CD4-positive, CD25-positive, alpha-beta regulatory T cell (primary cell): Measurements from ENCODE around the gene NFX1. TPM values are rescaled to one million over a fixed set of nuclear protein-coding genes. Genes with fewer than 3 reads are reported as not detected.

Source experiments
- ATAC-seq, 2 donors: fragments of 150-1000 bp; cut with Tn5 transposase; one replicate each; pipeline ENCODE4 v1.10.0; 2021; ENCODE audit warnings: low read depth in 2 of 2, moderate number of reproducible peaks in 2 of 2, moderate library complexity in 1 of 2
- DNase-seq, 3 donors: peaks; one replicate each; pipeline versions ENCODE4 v3.0.0 to v3.0.0-alpha.2; 2012 to 2022; ENCODE audit warnings: mixed read lengths in 1 of 3
- H3K27ac ChIP-seq: one replicate; pipeline ENCODE4 v1.7.0; 2013; ENCODE audit warnings: mild to moderate bottlenecking, low read length; ENCODE audit not compliant: insufficient read depth, poor library complexity, severe bottlenecking
- H3K27me3 ChIP-seq: one replicate; pipeline ENCODE4 v1.7.0; 2013; ENCODE audit warnings: low read length; ENCODE audit not compliant: control insufficient read depth, insufficient read depth
- H3K36me3 ChIP-seq: one replicate; pipeline ENCODE4 v1.7.0; 2013; ENCODE audit warnings: mild to moderate bottlenecking, low read length, moderate library complexity; ENCODE audit not compliant: control insufficient read depth, insufficient read depth
- H3K4me1 ChIP-seq: 2 replicates; pipeline ENCODE4 v1.7.0; 2013; ENCODE audit warnings: mild to moderate bottlenecking, low read length; ENCODE audit not compliant: insufficient read depth, control insufficient read depth, poor library complexity, severe bottlenecking
- H3K4me3 ChIP-seq: one replicate; pipeline ENCODE4 v1.7.0; 2013; ENCODE audit warnings: low read depth, mild to moderate bottlenecking, low read length, moderate library complexity
- H3K9me3 ChIP-seq, 2 experiments: 1 replicate in 1 of 2; 2 replicates in 1 of 2; pipeline ENCODE4 v1.7.0; 2013; ENCODE audit warnings: low read length in 2 of 2, mild to moderate bottlenecking in 1 of 2, moderate library complexity in 1 of 2; ENCODE audit not compliant: control insufficient read depth in 2 of 2
- H3K27ac Mint-ChIP-seq, 3 donors: one replicate each; pipeline ENCODE4 v1.8.0; 2020 to 2022; ENCODE audit warnings: mild to moderate bottlenecking in 3 of 3, mixed read lengths in 3 of 3, moderate library complexity in 2 of 3
- H3K27me3 Mint-ChIP-seq: one replicate; pipeline ENCODE4 v1.8.0; 2022; ENCODE audit warnings: mild to moderate bottlenecking, mixed read lengths
- H3K36me3 Mint-ChIP-seq: one replicate; pipeline ENCODE4 v1.8.0; 2020; ENCODE audit warnings: mixed read lengths
- H3K4me1 Mint-ChIP-seq, 4 donors: one replicate each; pipeline ENCODE4 v1.8.0; 2020 to 2022; ENCODE audit warnings: mixed read lengths in 4 of 4, mild to moderate bottlenecking in 1 of 4
- H3K4me3 Mint-ChIP-seq, 4 donors: one replicate each; pipeline ENCODE4 v1.8.0; 2020 to 2022; ENCODE audit warnings: mild to moderate bottlenecking in 4 of 4, mixed read lengths in 4 of 4, moderate library complexity in 3 of 4
- H3K9me3 Mint-ChIP-seq, 7 donors: one replicate each; pipeline ENCODE4 v1.8.0; 2020 to 2022; ENCODE audit warnings: mixed read lengths in 7 of 7, mild to moderate bottlenecking in 3 of 7, moderate library complexity in 2 of 7
- polyA plus RNA-seq, 4 donors: library from polyadenylated mRNA; unstranded; fragments of 300-500 nt; fragmentation: Illumina TruSeq; gene quantifications; one replicate each; pipeline ENCODE4 v1.2.3, GENCODE V29; 2021
- total RNA-seq: library from RNA; stranded (reverse); gene quantifications from one replicate; pipeline ENCODE4 v1.2.3, GENCODE V29; 2022

The NFX1 gene
- total and polyA plus RNA-seq, 5 donors from 2014 or later, result 19.8 to 36.8 (median 28.9) TPM

DNA sequence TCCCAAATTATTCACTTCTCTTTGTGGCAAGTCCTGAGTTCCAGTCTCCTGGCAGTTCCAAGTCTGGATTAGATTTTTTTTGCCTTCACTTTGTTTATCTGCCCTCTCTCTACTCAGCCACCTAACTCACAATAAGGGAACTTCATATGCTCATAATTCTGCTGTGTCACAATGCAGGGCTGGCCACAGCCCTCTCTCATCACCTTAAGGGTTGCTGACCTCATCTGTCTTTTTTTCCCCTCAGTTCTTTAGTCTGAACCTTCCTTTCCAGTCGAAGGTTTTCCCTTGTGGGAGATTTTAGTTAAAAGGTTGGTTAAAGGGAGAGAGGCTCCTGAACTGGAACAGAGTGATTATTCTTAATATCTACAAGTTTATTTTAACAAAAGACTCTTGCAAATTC, 29.9 kb upstream of the NFX1 start:
- H3K36me3 ChIP-seq, result peaks cover 62% of the 10 kb centered on the region
- Mint-ChIP-seq H3K9me3 (peaks cover 0 to 2% (median 0%) of the 10 kb centered on the region in 7 donors), H3K27me3 (no peaks in the 10 kb centered on the region), H3K27ac (peak overlapping the region in 1 of 3 donors; percentile 80), H3K4me3 (no peak overlapping the region), H3K36me3 (peaks cover 29% of the 10 kb centered on the region), H3K4me1 (peaks cover 11 to 52% (median 30%) of the 10 kb centered on the region in 4 donors)
- H3K4me3 ChIP-seq, result no peak overlapping the region
- ATAC-seq (no peak), DNase-seq (no peak)
- no peaks in the 10 kb centered on the region for H3K27me3 ChIP-seq
- no peak overlapping the region for H3K27ac ChIP-seq
- H3K9me3 ChIP-seq, result no peaks in the 10 kb centered on the region
- peaks cover 16% of the 10 kb centered on the region for H3K4me1 ChIP-seq

DNA sequence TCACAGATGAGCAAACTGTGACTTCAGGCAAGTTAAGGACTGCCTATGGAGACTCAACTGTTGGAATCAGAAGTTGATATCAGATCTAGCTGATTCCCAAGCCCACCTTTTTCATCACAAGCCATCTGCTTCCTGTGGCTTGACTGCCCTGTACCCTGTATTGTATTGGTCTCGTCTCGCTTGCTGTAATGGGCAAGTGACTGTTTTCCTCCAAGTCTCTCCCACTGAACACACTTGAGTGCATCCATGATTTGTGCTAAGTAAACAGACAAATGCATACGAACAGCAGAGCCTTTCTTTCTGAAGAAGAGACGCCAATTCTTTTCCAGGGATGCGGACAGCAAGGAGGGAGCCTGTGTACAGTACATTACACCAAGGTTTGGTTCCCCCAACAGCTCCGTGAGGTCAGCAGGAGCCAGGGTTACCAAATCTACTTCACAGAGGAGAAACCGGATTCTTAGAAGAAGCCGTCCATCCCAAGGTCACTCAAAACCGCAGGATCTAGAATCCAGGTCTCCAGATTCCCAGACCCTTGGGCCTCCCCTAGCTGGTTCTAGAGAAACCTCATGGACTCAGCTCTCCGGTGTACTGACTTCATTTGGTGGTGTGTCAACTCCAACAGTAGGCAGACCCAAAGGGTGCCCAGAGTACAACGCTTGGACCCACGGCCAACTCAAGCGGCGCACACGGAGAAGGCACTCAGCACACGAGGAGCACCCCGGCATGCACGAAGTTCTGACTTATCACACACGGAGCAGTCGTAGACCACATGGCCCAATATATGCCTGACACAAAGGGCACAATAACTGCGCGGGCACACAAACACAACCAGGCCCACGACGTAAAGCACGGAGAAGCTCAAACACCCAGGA, 26.9 kb upstream of the NFX1 start:
- peaks cover 49% of the 10 kb centered on the region for H3K36me3 ChIP-seq
- peaks cover 20 to 78% (median 46%) of the 10 kb centered on the region in 4 donors for H3K4me1 Mint-ChIP-seq
- H3K9me3 Mint-ChIP-seq, result no peaks in the 10 kb centered on the region
- ATAC-seq (no peak), DNase-seq (peak in 1 of 3 donors; percentile 17)
- no peaks in the 10 kb centered on the region for H3K27me3 Mint-ChIP-seq
- H3K9me3 ChIP-seq, result no peaks in the 10 kb centered on the region
- H3K4me1 ChIP-seq, result peaks cover 37% of the 10 kb centered on the region
- peak overlapping the region; percentile 88 for H3K27ac ChIP-seq
- peak overlapping the region; percentile 93 to 99 (median 96) for H3K4me3 Mint-ChIP-seq
- peaks cover 26% of the 10 kb centered on the region for H3K36me3 Mint-ChIP-seq
- H3K27me3 ChIP-seq, result no peaks in the 10 kb centered on the region
- H3K4me3 ChIP-seq, result peak overlapping the region; percentile 93
- peak overlapping the region; percentile 88 to 96 (median 94) for H3K27ac Mint-ChIP-seq

DNA sequence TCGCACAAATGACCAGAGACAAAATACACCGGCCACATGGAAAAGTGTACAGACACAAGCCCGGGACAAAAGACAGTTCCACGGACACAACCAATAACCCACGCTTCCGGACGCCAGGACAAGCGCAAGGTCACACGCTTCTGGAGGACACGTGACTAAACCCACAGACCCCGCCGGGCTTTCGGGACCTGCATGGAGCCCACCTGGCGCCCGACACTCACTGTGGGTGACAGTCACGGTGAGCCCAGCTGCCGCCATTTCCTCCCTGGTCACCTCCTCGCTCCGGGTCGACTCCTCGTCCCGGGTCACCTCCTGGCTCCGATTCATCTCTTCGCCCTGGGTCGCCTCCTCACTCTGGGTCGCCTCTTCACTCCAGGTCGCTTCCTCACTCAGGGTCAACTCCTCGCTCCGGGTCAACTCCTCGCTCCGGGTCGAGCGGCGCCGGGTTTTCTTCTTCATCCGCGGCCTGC, 26.3 kb upstream of the NFX1 start:
- peaks cover 20 to 74% (median 43%) of the 10 kb centered on the region in 4 donors for H3K4me1 Mint-ChIP-seq
- no peaks in the 10 kb centered on the region for H3K27me3 ChIP-seq
- H3K27me3 Mint-ChIP-seq, result no peaks in the 10 kb centered on the region
- peaks cover 37% of the 10 kb centered on the region for H3K4me1 ChIP-seq
- H3K9me3 ChIP-seq, result no peaks in the 10 kb centered on the region
- peak overlapping the region; percentile 86 to 96 (median 94) for H3K27ac Mint-ChIP-seq
- peaks cover 26% of the 10 kb centered on the region for H3K36me3 Mint-ChIP-seq
- H3K36me3 ChIP-seq, result peaks cover 48% of the 10 kb centered on the region
- H3K27ac ChIP-seq, result peak overlapping the region; percentile 88
- peak overlapping the region; percentile 93 to 99 (median 96) for H3K4me3 Mint-ChIP-seq
- no peaks in the 10 kb centered on the region for H3K9me3 Mint-ChIP-seq
- DNase-seq (peak; percentile 23 to 60 (median 49)), ATAC-seq (no peak)
- peak overlapping the region; percentile 93 for H3K4me3 ChIP-seq

DNA sequence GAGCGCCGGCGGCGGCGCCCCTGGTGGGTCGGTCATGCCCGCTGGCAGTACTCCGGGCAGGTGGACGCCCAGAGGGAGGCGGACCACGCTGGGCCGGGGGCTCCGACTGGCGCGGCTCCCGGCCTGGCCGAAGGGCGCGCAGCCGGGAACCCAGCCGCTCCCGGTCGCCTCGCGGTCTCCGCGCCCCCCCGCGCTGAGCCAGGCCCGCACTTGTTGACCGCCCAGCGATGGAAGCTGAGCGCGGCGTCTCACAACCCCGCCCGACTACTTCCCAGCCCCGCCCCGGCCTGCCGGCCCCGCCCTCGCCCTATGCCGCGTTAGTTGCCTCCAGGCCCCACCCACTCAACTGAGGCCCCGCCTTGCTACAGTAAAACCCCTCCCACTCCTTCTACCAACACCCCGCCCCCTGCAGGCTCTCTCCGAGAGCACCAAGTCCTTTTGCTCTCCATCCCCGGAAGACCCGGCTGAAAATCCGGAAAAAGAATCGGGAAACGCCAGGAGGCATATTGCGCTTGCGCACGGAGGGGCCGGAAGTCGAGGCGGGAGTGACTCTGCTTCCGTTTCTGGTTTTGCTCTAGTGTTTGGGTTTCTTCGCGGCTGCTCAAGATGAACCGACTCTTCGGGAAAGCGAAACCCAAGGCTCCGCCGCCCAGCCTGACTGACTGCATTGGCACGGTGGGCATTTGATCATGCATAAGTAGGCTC, 25.7 kb upstream of the NFX1 start, which contains the start of the genes BAG1 and CHMP5:
Gene BAG1, minus strand, starts transcription at position 236 of the 705 bp plus-strand sequence.
Gene CHMP5, plus strand, starts transcription at position 577 of the 705 bp plus-strand sequence. Its CDS starts 30 bp downstream, at position 607.
- Histone ChIP-seq H3K27me3 (no peaks in the 10 kb centered on the region), H3K4me1 (peaks cover 37% of the 10 kb centered on the region), H3K36me3 (peaks cover 48% of the 10 kb centered on the region), H3K9me3 (no peaks in the 10 kb centered on the region), H3K27ac (peak within 1 kb of the TSS; percentile 88), H3K4me3 (peak within 1 kb of the TSS; percentile 93)
- peak; percentile 99 to 100 (median 100) for DNase-seq
- peak; percentile 92 to 94 for ATAC-seq
- Mint-ChIP-seq H3K9me3 (no peaks in the 10 kb centered on the region), H3K4me3 (peak within 1 kb of the TSS; percentile 93 to 99 (median 97)), H3K36me3 (peaks cover 25% of the 10 kb centered on the region), H3K27ac (peak within 1 kb of the TSS; percentile 94 to 99 (median 97)), H3K27me3 (no peaks in the 10 kb centered on the region), H3K4me1 (peaks cover 19 to 71% (median 42%) of the 10 kb centered on the region in 4 donors)

DNA sequence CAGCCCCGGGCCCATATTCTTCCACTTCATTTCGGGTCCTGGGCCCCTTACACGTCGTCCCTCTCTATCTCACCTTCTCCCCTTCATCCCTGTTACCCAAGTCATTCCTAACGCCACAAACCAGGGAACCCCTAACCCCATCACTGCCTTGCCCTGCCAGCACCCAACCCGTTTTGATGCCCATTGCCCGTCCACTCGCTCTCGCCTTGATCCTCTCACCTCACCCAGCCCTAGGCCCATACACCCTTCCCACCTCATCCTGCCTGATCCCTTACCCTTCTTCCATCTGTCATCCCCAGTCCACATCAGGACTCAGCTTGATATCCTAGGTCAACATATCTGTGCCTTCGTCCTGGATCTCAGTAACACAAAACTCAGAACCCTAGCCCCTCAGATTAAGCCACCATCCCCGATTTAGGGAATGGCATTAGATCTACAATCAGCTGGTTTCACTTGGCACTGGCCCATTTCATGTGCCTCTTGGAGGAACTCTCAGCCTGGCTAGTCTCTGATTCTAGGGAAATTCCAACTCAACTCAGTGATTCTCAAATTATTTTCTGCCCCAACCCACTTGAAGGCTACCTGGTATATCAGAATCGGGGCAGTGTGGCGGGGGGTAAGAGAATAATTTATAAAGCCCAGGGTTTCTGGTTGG, 25.0 kb upstream of the NFX1 start:
- Histone ChIP-seq H3K4me3 (peak overlapping the region; percentile 81), H3K27ac (peak overlapping the region; percentile 88), H3K9me3 (no peaks in the 10 kb centered on the region), H3K4me1 (peaks cover 37% of the 10 kb centered on the region), H3K36me3 (peaks cover 44% of the 10 kb centered on the region), H3K27me3 (no peaks in the 10 kb centered on the region)
- Mint-ChIP-seq H3K9me3 (no peaks in the 10 kb centered on the region), H3K4me1 (peaks cover 16 to 66% (median 37%) of the 10 kb centered on the region in 4 donors), H3K27me3 (no peaks in the 10 kb centered on the region), H3K4me3 (peak overlapping the region; percentile 90 to 97 (median 94)), H3K27ac (peak overlapping the region; percentile 94 to 99 (median 97)), H3K36me3 (peaks cover 23% of the 10 kb centered on the region)
- no peak for ATAC-seq
- peak in 1 of 3 donors; percentile 13 for DNase-seq

DNA sequence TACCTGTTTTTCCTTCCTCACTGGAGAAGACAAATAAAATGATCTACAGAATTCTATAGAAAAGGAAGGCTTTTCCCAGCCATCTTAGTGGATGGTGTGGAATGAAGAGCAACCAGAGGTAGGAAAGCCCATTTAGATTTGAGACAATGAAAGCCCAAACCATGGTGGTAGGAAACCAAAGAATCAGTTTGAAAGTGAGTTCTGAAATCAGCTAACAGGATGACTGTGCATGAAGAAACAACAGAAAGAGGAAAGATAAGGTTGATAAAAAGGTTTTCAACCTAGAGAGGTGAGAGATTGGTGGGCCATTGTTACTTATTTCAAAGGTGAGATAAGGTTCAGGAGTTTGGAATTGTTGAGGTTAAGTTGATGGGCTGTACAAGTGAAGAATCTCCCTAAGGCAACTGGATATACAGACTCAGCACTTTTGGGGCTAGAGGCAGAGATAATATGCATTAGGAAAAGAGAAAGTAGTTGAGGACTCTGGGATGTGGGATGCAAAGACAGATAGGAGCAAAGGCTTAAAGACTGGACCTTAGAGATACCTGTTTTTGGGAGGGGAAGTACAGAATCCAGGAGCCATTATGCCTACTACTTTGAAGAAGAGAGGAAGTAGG, 23.1 kb upstream of the NFX1 start:
- no peaks in the 10 kb centered on the region for H3K27me3 Mint-ChIP-seq
- H3K9me3 ChIP-seq, result no peaks in the 10 kb centered on the region
- peaks cover 48% of the 10 kb centered on the region for H3K36me3 ChIP-seq
- H3K9me3 Mint-ChIP-seq, result no peaks in the 10 kb centered on the region
- H3K27me3 ChIP-seq, result no peaks in the 10 kb centered on the region
- DNase-seq, result no peak
- H3K27ac Mint-ChIP-seq, result peak overlapping the region; percentile 0 to 94 (median 67)
- H3K4me1 ChIP-seq, result peaks cover 37% of the 10 kb centered on the region
- ATAC-seq, result no peak
- H3K4me1 Mint-ChIP-seq, result peaks cover 24 to 61% (median 39%) of the 10 kb centered on the region in 4 donors
- peak overlapping the region; percentile 28 for H3K4me3 ChIP-seq
- H3K36me3 Mint-ChIP-seq, result peaks cover 28% of the 10 kb centered on the region
- H3K27ac ChIP-seq, result peak overlapping the region; percentile 52
- peak overlapping the region in 2 of 4 donors; percentile 7 to 90 for H3K4me3 Mint-ChIP-seq

DNA sequence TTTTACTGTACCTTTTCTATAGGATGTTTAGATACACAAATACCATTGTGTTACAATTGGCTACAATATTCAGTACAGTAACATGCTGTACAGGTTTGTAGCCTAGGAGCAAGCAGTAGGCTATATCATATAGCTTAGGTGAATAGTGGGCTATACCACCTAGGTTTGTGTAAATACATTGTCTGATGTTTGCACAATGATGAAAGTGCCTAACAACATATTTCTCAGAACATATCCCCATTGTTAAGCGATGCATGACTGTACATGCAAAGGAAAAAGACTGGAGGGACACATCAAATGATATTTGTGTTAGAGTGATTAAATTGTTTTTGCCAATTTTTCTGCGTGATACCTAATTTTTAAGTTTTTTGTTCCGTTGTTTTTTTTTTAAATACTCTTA, 20.2 kb upstream of the NFX1 start:
- DNase-seq, result no peak
- Mint-ChIP-seq H3K4me1 (peaks cover 30 to 49% (median 32%) of the 10 kb centered on the region in 4 donors), H3K27me3 (no peaks in the 10 kb centered on the region), H3K4me3 (no peak overlapping the region), H3K27ac (no peak overlapping the region), H3K36me3 (peaks cover 33% of the 10 kb centered on the region), H3K9me3 (no peaks in the 10 kb centered on the region)
- Histone ChIP-seq H3K36me3 (peaks cover 70% of the 10 kb centered on the region), H3K27ac (no peak overlapping the region), H3K4me3 (no peak overlapping the region), H3K9me3 (no peaks in the 10 kb centered on the region), H3K27me3 (no peaks in the 10 kb centered on the region), H3K4me1 (peaks cover 23% of the 10 kb centered on the region)
- ATAC-seq, result no peak
